Hindlimb muscle (tissue), 1 donor: Measurements from ENCODE around the gene CEBPA. TPM values are rescaled to one million over a fixed set of nuclear protein-coding genes. Genes with fewer than 3 reads are reported as not detected.

Experiments used
- DNase-seq: peaks from one replicate; pipeline ENCODE4 v3.0.0-alpha.2; 2013
- polyA plus RNA-seq: library from polyadenylated mRNA; unstranded; fragments of 120-200 nt; gene quantifications from one replicate; pipeline ENCODE4 v1.2.1, GENCODE V29; 2013; ENCODE audit not compliant: insufficient read length

Gene CEBPA
- polyA plus RNA-seq, 1 donor: 10.9 TPM

DNA sequence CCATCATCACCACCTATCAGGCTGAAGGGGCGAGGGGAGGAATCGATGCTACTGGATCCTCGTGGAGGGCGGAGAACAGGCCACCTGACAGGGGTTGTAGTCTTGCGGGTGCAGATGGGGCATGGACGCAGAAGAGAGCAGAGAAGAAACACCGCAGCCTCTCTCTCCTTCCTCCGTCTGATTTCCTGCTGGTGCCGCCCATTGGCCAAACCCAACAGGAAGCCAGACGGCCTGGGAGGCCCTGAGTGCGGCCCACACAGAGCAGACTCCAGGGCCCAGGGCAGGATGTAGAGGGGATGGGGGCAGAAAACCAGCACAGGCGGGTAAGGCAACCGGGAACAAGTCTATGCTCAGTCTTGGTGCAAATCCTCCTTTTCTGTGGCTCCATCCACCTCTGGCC lies 15.4 kb downstream of the CEBPA start:
- DNase-seq: no peak

DNA sequence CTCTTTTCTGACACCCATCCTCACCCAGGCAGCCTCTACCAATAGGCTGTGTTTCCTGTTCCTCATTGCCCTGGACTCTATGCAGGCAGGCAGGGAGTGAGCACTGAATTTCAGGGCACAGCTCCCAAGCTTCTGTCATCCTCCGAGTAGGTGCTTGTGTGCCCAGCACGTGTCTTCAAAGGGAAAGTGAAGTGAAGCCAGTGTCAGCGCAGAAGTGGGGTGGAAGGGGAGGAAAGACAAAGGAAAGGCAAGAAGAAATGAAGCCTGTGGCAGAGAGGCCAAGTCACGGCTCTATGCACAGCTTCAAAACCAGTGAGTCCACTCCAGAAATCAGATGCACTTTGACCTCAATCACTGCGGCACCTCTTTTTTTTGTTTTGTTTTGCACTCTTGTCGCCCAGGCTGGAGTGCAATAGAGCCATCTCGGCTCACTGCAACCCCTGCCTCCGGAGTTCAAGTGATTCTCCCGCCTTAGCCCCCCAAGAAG lies 16.9 kb downstream of the CEBPA start:
- no peak for DNase-seq

DNA sequence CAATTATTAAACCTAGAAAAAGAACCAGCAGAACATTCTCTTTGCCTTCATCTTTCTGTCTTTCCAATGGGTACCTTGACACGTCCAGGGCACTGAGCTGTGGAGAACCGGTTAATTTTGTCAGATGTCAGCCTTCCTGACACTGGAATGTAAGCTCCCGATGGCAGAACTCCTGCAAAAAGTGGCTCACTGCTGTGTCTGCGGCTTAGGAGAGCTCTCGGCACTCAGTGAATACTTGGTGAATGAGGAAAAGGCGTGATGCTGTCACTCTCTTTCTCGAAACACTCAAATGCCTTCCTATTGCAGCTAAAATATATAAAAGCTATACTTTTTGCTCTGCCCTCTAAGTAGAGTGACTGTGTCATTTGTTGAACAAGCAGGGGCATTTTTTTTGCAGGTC lies 17.6 kb downstream of the CEBPA start:
- DNase-seq: no peak

DNA sequence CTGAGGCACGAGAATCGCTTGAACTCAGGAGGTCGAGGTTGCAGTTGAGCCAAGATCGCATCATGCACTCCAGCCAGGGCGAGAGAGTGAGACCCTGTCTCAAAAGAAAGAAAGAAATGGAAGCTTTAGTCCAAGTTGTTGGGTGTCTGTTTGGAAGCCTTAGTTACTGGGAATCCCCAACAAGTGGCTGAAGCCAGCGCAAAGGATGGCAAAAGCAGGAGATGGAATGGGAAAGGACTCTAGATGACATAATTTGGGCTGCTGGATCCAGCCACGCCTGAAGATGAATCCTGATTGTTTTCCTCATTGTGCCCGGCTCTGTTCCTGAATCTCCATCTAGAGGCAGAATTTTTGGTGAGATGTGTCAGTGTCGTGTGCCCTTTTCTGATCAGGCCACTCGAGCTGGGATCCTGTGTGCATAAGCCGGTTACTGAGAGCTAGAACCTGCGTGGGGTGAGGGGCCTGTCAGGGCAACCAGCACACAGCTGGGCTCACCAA lies 18.1 kb downstream of the CEBPA start:
- DNase-seq: no peak

DNA sequence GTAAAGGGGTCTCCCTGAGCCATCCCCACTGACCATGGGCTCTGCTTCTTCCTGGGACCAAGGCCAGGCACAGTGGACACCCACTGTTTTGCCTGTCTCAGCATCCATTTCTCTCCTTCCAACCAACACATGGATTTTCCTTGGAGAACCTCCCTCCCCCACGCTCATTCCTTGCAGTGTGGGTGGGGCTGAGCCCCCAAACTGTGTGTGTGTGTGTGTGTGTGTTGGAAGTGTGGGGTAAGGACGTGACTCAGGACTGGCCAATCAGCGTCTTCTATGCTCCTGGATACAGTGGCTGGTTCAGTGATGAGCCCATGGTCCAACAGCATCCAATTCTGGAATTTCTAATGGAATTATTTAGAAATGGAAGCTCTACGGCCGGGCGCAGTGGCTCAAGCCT lies 18.7 kb downstream of the CEBPA start:
- no peak for DNase-seq

DNA sequence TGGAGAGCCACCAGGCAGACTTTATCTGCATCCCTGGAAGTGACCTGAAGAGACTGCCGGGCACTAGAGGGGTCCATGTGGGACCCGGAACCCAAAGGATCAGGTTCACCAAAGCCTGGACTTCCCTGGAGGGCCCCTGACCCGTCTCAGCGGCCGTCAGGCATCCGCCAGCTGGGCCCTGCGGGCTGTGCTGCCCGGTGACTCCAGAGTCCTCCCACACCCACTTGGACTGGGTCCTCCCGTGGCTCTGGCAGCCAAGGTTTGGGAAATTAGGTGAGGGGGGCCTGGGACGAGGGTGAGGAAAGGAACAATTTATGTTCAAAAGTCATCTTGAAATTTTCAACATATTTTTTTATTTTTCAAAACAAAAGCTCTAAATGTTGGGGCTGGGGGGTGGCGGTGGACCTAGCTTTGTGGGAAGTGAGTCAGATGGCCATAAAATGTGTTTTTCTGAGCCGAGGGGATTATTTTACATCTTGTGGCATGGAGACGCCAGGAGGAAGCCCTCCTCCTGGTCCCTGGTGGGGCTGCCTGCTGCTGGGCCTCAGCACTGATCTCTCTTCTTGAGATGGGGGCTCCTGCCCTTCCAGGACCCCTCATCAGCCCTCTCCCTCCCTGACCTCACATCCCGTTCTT lies 20.2 kb downstream of the CEBPA start:
- DNase-seq: no peak

DNA sequence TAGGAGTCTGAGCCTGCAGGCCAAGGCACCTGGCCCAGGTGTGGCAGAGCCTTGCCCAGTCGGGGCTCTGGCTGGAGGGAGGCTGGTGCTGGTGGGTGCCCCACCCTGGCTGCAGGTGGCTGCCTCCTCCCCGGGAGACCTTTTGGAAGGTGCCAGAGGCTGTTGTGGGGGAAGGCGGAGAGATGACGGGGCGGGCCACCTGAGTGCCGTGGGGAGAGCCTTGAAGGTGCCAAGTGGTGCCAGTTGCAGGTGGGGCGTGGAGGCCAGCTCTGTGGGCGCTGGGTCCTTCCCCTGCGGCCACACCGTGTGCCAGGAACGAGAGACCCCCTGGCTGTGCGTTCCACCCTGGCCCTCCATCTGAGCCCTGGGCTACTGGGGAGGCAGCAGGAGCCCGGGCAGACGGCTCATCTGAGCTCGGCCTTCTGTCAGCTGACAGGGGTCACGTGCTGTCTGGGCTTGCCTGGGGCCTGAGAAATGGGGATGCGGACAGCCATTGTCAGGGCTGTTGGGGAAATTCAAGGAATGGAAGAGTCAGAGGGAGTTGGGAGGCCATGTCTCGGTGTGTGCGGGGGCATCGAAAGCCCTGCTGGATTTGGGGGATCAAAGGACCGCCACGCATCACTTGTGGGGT lies 20.9 kb downstream of the CEBPA start:
- no peak for DNase-seq

DNA sequence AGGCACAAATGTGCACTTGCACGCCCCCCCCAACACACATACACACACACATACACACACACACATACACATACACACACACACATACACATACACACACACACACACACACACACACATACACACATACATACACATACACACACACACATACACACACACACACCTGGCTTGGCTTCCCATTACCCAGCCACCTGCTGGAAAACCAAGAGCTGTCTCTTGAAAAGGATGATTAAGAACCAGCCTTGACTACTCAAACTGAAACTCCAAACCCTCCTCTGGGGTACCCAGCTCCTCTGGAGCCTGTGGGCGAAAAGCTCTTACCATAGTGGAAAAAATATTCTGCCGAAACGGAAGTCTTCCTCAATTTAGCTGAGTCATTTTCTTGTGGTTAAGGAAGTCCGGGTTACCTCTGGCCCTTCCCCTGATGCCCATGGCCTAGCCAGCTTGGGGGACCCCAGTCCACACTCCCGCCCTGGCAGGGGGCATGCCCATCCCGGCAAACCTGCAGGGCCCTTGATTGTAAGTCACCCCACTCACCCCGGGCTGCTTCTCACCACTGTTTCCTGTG lies 21.9 kb downstream of the CEBPA start:
- DNase-seq: no peak

DNA sequence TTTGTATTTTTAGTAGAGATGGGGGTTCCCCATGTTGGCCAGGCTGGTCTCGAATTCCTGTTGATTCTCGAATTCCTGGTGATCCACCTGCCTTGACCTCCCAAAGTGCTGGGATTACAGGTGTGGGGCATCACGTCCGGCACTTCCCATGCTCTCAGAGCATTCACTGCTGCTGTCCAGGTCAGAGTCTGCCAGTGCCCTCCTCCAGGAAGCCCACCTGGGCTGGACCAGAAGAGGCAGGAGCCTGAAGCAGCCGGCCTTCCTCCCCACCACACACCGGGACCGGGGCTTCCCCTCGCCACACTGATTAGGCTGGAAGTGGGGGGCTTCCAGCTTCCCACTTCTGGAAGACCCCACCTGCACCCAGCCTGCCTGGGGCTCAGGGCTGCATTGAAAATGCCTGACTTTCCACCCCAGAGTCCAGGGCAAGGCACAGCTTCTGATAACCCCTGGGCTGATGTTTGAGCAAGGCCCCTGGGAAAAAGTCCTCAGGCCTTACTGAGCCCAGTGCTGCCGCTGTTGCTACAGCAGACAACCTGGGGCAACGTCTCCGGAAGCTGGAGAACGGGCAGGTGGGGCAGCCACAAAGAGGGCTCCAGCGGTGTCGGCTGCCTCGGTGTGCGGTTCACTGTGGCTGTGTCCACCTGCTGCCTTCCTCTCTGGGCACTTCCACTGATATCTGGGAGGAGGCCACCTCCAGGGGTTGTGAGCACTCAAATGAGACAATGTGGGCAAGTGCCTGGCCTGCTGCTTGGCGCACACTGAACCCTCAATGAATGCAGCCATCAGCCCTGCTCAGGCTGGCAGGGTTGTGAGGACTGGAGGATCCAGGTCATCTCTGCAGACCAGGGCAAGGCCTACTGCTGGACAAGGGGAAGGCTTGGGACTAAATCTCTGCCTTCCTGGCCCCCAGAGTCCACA lies 22.6 kb downstream of the CEBPA start:
- no peak for DNase-seq

DNA sequence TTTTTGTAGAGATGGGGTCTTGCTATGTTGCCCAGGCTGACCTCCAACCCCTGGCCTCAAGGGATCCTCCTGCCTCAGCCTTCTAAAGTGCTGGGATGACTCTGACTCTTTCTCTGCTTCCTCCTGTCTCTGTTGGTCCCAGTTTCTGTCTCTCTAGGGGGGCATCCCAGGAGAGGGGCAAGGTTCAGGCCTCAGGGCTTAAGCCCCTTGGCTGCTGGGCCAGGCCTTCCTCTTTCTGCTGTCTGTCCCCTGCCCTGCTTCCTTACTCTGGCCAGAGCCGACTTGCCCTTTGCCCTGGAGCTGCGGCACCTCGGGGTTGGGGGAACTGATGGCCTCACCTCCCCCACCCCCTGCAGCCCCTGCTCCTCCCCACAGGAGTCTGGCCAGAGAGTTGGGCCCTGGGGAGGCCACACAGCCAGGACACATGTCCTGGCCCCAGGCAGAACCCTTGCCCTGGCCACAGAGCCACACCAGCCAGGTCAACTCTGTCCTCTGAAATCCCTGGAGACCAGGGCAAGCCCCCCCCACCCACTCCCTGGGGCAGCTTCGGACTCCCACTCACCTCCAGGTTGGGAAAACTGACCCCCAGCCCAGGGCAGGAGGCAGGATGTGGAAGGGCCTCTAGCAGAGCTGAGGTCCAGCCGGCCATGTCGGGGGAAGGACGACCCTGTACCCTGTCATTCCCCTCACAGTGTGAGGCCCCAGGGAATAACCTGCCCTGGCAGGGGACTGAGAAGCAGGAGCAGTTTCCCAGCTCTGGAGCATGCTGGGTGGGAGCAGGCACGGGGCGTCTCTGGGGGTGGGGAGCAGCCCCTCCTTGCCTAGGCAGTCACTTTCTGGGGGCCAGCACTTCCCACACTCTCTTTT lies 23.7 kb downstream of the CEBPA start:
- no peak for DNase-seq

DNA sequence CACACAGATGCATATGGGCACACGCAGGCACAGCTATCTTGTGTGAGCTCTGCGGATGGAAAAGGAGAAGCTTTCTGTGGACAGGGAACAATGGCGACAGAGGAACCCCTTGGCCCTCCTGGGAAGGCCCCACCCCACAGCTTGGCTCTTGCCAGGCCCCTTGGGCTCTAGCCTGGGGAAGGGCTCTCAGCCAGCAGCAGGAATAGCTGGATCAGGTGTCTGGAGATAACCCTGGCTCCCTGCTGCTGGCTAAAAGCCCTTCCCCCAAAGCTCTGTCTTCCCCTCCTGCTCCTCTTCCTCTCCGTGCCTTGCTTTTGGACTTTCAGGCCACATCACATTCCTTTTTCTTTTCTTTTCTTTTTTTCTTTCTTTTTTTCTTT lies 24.3 kb downstream of the CEBPA start:
- DNase-seq: no peak

DNA sequence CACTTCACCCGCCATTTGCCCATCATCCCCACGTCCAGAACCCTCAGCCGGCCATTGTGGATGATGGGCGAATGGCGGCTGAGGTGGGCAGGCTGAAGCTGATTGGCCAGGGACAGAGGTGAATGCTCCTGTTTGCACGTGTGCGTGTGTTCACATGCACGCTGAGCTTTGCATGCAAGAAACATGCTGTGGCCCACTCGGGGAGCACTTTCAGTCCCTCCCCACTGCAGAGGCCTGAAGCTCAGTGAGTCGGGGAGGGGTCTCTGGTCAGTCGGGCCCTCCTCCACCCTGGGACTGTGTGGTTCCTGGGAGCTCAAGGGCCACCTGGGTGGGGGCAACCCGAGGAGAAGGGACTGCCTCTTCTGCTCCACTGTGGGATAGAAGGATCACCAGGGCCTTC lies 24.9 kb downstream of the CEBPA start:
- DNase-seq: no peak

DNA sequence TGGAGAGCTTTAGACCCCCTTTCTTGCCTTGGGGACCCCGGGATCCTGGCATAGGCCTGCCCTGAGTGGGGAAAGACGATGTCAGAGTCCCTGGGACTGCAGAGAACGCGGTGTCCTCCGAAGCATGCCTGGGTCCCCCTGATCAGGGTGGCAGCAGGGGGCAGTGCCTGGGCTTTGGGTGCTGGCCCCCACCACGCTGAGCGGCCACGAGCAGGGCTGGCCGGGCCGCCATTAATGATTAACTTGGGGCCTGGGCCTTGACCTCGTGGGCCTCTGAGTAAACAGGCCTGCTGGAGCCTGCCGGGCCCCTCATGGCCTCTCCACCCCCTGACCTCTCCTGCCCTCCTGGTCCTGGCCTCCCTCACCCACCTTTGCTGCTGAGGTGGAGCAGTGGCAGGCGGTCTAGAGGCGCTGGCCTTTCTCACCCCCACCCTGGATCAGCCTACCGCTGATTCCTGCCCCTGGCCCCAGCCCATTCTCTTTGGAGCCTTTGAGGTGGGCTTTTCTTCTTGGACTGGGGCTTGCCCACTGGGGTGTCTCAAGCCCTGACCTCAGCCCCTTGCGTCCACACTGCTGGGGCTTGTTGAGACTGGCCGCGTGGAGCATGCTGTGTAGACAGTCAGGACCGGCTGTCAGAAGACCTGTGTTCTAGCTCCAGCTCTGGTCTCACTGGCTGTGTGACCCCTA lies 26.3 kb downstream of the CEBPA start:
- DNase-seq: no peak

DNA sequence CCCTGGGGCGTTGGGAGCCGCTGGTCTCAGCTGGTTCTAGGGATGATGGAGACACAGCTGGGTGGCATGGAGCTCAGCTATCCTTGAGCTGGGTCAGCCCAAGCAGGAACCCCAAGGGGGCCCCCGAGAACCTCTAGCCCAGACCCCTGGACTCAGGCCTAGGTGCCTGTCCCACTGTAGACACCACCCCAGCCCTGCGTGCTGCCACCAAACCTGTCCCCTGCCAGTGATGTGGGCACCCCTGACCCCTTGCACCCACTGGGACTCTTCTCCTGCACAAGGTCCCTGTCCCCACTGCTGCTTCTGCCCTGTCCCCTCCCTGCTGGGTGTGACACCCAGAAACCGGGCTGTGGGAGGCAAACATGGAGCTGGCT lies 26.8 kb downstream of the CEBPA start:
- no peak for DNase-seq

DNA sequence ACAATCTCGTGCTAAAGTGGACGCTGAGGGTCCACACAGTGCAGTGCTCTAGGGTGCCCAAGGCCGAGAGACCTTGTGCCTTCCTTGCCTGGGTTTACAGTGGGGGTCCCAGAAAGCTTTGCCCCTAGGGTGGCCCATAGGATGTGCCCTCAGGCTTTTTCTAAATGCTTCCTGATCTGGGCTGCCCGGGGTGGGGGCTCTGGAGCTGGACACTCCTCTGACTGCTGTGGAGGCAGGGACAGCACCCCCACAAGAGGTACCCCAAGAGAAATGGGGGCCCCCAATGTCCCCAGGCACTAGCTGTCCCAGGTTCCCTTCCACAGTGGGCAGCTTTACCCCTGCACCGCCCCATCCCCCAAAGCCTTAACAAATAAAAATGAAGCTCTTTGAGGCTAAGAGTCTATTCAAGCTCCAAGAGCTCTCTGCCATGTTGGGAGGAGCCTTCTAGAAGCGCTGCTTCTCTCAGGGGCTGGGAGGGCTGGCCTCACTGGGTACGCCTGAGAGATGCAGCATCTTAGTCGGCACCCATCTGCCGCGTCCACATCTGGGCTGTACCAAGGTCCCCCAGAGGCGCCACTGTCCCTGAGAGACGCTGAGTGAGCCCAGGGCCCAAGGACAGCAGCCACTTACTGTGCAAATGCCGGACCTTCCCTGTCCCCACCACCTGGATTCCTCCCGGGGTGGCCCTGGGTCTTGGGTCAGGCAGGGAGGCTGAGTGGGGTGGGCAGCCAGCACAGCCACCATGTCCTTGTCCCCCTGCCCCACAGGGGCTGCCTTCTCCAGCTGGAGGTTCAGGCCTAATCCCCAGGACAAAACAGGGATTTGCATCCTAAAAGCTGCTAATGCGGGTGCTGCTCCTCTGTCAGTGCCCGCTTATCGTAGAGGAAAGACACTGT lies 27.4 kb downstream of the CEBPA start:
- no peak for DNase-seq

DNA sequence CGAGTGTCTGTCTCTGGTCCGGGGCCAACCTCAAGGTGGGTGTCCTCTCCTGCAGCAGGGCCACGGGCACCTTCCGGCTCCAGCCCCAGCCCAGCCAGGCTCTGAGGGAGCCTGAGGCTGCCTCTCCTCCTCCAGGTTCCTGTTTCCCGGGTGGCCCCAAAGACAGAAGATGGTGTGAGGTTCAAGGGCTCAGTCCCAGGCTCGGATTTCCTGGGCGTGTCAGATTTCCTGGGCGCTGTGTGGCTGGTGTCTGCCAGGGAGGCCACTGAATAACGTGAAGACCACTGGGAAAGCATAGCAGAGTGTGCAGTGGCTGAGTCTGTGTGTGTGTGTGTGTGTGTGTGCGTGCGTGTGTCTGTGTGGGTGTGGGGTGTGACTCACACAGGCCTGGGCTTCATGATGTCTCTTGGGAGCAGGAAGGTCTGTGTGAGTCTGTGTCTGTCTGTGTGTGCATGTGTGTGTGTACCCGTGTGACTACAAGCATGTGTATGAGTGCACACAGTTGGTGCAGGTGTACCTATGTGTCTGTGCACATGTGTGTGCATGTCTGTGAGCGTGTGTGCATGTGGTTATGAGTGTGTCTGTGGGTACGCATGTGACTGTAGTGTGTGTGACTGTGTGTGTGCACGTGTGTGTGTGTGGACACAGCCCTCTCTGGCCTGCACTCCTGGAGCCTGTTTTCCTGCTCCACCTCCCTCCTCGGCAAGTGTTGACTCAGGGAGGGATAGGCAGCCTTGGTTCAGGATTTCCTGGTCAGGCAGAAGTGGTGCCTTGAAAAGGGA lies 28.3 kb downstream of the CEBPA start:
- peak; percentile 43 for DNase-seq

DNA sequence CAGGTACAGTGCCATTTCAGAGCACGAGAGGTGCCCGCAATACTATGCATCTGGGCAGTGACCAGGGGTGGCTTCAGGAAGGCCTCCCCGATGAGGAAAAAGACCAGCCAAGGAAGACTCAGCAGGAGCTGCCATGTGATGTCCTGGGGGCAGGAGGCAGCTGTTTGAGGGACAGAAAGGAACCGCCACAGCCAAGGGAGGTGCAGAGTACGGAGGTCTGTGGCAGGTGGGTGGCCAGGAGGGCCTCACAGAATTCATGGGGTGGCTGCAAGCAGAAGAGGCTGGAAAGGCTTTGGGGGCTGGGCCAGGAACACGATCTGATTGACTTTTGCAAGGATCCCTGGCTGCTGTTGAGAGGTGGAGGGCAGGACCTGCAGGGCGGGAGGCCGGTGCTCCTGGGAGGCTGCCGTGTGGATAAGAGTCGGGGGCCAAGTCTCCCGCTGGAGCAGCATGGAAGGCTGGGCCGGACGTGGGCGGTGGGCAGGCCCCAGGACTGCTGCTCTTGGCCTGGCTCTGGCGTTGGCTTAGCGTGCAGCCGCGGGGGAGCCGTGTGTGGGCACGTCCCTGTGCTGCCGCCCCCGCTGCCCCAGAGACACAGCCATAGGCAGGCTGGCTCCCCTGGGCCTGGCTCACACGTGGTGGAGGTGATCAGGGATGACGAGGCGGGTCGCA lies 29.1 kb downstream of the CEBPA start:
- no peak for DNase-seq

DNA sequence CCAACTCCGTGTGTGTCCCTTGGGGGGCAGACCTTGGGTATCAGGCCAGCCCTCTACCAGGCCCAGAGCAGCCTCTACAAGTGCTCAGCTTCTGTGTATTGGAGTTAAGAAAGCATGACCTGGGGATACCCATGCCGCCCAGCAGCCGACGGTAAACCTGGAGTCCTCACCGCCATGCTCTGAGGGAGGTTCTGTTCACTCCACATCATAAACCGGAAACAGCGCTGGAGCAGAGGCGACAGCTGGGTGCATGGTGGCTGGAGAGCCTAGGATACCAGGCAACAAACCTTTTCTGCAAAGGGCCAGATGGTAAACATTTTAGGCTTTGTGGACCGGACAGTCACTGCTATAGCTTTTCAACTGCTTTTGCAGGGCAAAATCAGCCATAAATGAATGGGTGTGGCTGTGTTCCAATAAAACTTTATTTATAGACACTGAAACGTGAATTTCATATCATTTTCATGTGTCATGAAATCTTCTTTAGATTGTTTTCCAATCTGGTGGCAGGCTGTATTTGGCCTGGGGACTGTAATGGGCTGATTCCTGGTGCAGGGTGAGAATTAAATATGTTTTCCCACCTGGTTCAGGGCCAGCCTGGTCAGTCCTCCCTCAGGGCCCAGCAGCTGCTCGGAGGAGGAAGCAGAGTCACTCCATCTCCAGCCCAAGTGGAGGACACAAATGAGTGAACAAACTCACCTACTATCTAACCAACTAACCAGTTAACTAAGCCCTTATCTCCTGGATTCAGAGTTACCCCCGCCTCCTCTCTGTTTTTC lies 30.9 kb downstream of the CEBPA start:
- DNase-seq: no peak
